HG03558 (cell line): ENCODE results near the gene GRIP2.

Experiments used
- ATAC-seq: cut with Tn5 transposase; IDR thresholded peaks from one replicate; pipeline ENCODE4 v1.9.1; 2021; ENCODE audit warnings: moderate number of reproducible peaks; ENCODE audit not compliant: unreplicated experiment; ENCODE audit errors: extremely low read depth

The GRIP2 gene

GRCh38 chr3:14542656-14543055, 2.5 kb upstream of the GRIP2 start:
- ATAC-seq, result no peak

- ATAC-seq, result no peak
Measured at GRCh38 chr3:14541646-14542045, 1.5 kb upstream of the GRIP2 start.

GRCh38 chr3:14540821-14541385, 761 bp upstream of the GRIP2 start:
- ATAC-seq, result no peak

GRCh38 chr3:14539384-14539741, 779 bp downstream of the GRIP2 start:
- no peak for ATAC-seq

GRCh38 chr3:14538451-14539088, 1.6 kb downstream of the GRIP2 start:
- no peak for ATAC-seq

GRCh38 chr3:14537590-14538450, 2.3 kb downstream of the GRIP2 start:
- no peak for ATAC-seq

- ATAC-seq, result no peak
Measured at GRCh38 chr3:14536837-14537589, 3.1 kb downstream of the GRIP2 start.

- ATAC-seq, result no peak
Measured at GRCh38 chr3:14536055-14536815, 3.9 kb downstream of the GRIP2 start.

- ATAC-seq, result no peak
Measured at GRCh38 chr3:14535616-14536015, 4.5 kb downstream of the GRIP2 start.

- no peak for ATAC-seq
Measured at GRCh38 chr3:14534516-14535191, 5.5 kb downstream of the GRIP2 start.

- no peak for ATAC-seq
Measured at GRCh38 chr3:14533457-14533958, 6.6 kb downstream of the GRIP2 start.

GRCh38 chr3:14532691-14533456, 7.3 kb downstream of the GRIP2 start:
- ATAC-seq, result no peak

GRCh38 chr3:14531856-14532395, 8.2 kb downstream of the GRIP2 start:
- ATAC-seq, result no peak

GRCh38 chr3:14528081-14528480, 12.1 kb downstream of the GRIP2 start:
- no peak for ATAC-seq

- no peak for ATAC-seq
Measured at GRCh38 chr3:14525685-14526631, 14.2 kb downstream of the GRIP2 start.

GRCh38 chr3:14524920-14525660, 15.1 kb downstream of the GRIP2 start:
- ATAC-seq, result no peak

- no peak for ATAC-seq
Measured at GRCh38 chr3:14524311-14524711, 15.8 kb downstream of the GRIP2 start.
